Activated naive CD8-positive, alpha-beta T cell treated with anti-CD3 and anti-CD28 coated beads for 36 hours (primary cell): Measurements from ENCODE around the gene NXPE1. TPM values are rescaled to one million over a fixed set of nuclear protein-coding genes. Genes with fewer than 3 reads are reported as not detected.
"Not testable (repeated sequence)": the region's sequence is repeated elsewhere in the genome, so short reads cannot be mapped to it uniquely, and the experiment has no call there.

Source experiments
- DNase-seq: peaks from one replicate; pipeline ENCODE4 v3.0.0; 2021
- H3K27ac Mint-ChIP-seq: one replicate; pipeline ENCODE4 v1.8.0; 2022; ENCODE audit warnings: mild to moderate bottlenecking, moderate library complexity, mixed read lengths
- H3K27me3 Mint-ChIP-seq: one replicate; pipeline ENCODE4 v1.8.0; 2022; ENCODE audit warnings: mild to moderate bottlenecking, mixed read lengths
- H3K36me3 Mint-ChIP-seq: one replicate; pipeline ENCODE4 v1.8.0; 2021; ENCODE audit warnings: mild to moderate bottlenecking, mixed read lengths
- H3K4me1 Mint-ChIP-seq: one replicate; pipeline ENCODE4 v1.8.0; 2021; ENCODE audit warnings: mixed read lengths
- H3K4me3 Mint-ChIP-seq: one replicate; pipeline ENCODE4 v1.8.0; 2022; ENCODE audit warnings: mild to moderate bottlenecking, moderate library complexity, mixed read lengths
- H3K9me3 Mint-ChIP-seq: one replicate; pipeline ENCODE4 v1.8.0; 2022; ENCODE audit warnings: mixed read lengths
- total RNA-seq, 2 experiments: library from RNA; stranded (reverse); gene quantifications; one replicate each; pipeline ENCODE4 v1.2.3, GENCODE V29; 2021

The NXPE1 gene
- total RNA-seq: not detected

DNA sequence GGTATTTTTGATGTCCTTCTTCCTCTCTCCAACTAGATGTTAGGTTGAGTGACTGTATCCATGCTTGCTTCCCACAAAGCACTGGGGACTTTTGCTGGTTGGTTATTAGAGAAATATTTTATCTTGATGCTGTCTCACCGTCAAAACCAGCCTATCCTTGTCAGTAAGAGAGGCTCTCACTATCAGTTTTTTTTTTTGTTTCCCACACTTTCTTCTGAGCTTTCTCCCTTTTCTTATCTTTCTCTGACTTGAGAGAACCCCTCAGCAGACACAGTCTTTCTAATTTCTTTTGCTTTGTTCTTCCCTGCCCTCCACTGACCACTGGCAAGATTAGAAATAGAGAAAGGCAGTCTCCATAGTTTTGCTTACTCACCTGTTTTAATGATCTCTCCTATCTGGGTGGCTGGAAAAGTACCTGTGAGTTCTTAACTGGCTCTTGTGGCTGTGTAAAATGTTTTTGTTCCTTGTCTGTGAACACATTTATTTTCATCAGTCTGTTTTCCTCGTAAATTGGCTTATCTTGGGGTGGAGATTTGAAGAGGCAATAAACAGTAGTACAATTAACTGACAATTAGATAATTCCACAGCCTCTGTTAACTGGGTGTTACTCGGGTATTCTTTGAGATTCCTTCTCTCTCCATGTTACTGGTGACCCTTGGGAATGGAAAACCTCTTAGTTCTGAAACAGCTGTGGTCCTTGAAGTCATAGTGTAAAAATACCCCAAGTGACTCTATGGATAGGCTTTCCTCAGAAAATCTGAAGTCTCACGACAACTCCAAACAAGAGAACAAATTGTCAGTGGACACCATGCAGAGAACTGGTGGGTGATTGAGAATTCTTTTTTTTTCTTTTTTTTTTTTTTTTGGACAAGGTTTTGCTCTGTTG, at the start of gene NXPE1:
NXPE1 (minus strand) TSS at position 457 of the 886 bp plus-strand sequence. CDS start 8,680 bp downstream, outside the sequence.
- no peak within 1 kb of the TSS for H3K27ac Mint-ChIP-seq

DNA sequence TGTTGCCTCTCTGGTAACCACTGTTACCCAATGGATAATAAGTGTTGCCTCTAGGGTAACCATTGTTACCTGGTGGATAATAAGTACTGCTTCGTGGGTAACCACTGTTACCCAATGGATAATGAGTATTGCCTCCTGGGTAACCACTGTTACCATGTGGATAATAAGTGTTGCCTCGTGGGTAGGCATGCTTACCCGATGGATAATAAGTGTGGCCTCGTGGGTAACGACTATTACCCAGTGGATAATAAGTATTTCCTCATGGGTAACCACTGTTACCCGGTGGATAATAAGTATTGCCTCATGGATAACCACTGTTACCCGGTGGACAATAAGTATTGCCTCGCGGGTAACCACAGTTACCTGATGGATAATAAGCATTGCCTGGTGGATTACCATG, 49.7 kb upstream of the NXPE1 start:
- H3K27me3 Mint-ChIP-seq: no peaks in the 10 kb centered on the region
- no peaks in the 10 kb centered on the region for H3K9me3 Mint-ChIP-seq
- H3K4me1 Mint-ChIP-seq: no peaks in the 10 kb centered on the region
- H3K36me3 Mint-ChIP-seq: no peaks in the 10 kb centered on the region
- H3K27ac Mint-ChIP-seq: no peak overlapping the region
- DNase-seq: no peak
- no peak overlapping the region for H3K4me3 Mint-ChIP-seq

More for the DNA sequence above, at the start of gene NXPE1:
- Mint-ChIP-seq H3K27me3 (peaks cover 6% of the 10 kb centered on the region), H3K4me3 (no peak within 1 kb of the TSS), H3K4me1 (peaks cover 6% of the 10 kb centered on the region), H3K36me3 (no peaks in the 10 kb centered on the region), H3K9me3 (peaks cover 2% of the 10 kb centered on the region)
- DNase-seq: no peak

DNA sequence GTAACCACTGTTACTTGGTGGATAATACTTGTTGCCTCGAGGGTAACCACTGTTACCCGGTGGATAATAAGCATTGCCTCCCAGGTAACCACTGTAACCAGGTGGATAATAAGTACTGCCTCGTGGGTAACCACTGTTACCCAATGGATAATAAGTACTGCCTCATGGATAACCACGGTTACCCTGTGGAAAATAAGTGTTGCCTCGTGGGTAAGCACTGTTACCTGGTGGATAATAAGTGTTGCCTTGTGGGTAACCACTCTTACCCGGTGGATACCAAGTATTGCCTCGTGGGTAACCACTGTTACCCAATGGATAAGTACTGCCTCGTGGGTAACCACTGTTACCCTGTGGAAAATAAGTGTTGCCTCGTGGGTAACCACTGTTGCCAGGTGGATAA, 48.9 kb upstream of the NXPE1 start:
- not testable (repeated sequence) for H3K9me3 Mint-ChIP-seq, H3K27me3 Mint-ChIP-seq, H3K4me1 Mint-ChIP-seq, DNase-seq, H3K4me3 Mint-ChIP-seq, H3K27ac Mint-ChIP-seq, H3K36me3 Mint-ChIP-seq

DNA sequence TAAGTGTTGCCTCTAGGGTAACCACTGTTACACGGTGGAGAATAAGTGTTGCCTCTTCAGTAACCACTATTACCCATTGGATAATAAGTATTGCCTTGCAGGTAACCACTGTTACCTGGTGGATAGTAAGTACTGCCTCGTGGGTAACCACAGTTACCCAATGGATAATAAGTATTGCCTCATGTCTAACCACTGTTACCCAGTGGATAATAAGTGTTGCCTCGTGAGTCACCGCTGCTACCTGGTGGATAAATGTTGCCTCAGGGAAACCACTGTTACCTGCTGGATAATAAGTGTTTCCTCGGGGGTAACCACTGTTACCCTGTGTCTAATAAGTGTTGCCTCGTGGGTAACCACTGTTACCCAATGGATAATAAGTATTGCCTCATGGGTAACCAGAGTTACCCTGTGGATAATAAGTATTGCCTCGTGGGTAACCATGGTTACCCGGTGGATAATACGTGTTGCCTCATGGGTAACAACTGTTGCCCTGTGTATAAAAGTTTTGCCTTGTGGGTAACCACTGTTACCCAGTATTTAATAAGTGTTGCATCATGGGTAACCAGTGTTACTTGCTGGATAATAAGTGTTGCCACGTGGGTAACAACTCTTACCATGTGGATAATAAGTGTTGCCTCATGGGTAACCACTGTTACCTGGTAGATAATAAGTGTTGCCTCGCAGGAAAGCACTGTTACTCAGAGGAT, 48.2 kb upstream of the NXPE1 start:
- DNase-seq: no peak
- no peaks in the 10 kb centered on the region for H3K9me3 Mint-ChIP-seq
- no peak overlapping the region for H3K4me3 Mint-ChIP-seq
- no peaks in the 10 kb centered on the region for H3K27me3 Mint-ChIP-seq
- H3K36me3 Mint-ChIP-seq: no peaks in the 10 kb centered on the region
- H3K27ac Mint-ChIP-seq: no peak overlapping the region
- no peaks in the 10 kb centered on the region for H3K4me1 Mint-ChIP-seq

DNA sequence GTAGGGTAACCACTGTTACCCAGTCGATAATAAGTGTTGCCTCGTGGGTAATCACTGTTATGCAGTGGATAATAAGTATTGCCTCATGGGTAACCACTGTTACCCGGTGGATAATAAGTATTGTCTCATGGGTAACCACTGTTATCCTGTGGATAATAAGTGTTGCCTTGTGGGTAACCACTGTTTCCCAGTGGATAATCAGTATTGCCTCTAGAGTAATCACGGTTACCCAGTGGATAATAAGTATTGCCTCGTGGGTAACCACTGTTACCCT, 47.1 kb upstream of the NXPE1 start:
- H3K27ac Mint-ChIP-seq, H3K27me3 Mint-ChIP-seq, H3K4me1 Mint-ChIP-seq, H3K36me3 Mint-ChIP-seq, DNase-seq, H3K9me3 Mint-ChIP-seq, H3K4me3 Mint-ChIP-seq: not testable (repeated sequence)

DNA sequence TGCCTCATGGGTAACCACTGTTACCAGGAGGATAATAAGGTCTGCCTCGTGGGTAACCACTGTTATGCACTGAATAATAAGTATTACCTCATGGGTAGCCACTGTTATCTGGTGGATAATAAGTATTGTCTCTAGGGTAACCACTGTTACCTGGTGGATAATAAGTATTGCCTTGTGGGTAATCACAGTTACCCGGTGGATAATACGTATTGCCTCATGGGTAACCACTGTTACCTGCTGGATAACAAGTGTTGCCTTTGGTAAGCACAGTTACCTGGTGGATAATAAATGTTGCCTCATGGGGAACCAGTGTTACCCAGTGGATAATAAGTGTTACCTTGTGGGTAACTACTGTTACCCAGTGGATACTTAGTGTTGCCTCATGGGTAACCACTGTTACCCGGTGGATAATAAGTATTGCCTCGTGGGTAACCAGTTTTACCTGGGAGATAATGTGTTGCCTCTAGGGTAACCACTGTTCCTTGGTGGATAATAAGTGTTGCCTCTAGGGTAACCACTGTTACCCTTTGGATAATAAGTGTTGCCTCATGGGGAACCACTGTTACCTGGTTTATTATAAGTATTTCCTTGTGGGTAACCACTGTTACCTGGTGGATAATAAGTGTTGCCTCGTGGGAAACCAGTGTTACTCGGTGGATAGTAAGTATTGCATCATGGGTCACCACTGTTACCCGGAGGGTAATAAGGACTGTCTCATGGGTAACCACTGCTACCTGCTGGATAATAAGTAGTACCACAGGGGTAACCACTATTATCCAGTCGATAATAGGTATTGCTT, 46.5 kb upstream of the NXPE1 start:
- Mint-ChIP-seq H3K4me1 (no peaks in the 10 kb centered on the region), H3K36me3 (no peaks in the 10 kb centered on the region), H3K27me3 (no peaks in the 10 kb centered on the region), H3K9me3 (no peaks in the 10 kb centered on the region), H3K27ac (no peak overlapping the region), H3K4me3 (no peak overlapping the region)
- no peak for DNase-seq

DNA sequence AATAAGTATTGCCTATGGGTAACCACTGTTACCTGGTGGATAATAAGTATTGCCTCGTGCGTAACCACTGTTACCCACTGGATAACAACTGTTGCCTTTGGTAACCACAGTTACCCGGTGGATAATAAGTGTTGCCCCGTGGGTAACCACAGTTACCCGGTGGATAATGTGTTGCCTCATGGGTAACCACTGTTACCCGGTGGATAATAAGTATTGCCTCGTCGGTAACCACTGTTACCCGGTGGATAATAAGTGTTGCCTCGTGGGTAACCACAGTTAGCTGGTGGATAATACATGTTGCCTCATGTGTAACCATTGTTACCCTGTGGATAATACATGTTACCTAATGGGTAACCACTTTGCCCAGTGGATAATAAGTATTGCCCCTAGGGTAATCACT, 45.7 kb upstream of the NXPE1 start:
- Mint-ChIP-seq H3K27ac (no peak overlapping the region), H3K27me3 (no peaks in the 10 kb centered on the region), H3K36me3 (no peaks in the 10 kb centered on the region), H3K4me3 (no peak overlapping the region), H3K4me1 (no peaks in the 10 kb centered on the region), H3K9me3 (no peaks in the 10 kb centered on the region)
- DNase-seq: no peak

DNA sequence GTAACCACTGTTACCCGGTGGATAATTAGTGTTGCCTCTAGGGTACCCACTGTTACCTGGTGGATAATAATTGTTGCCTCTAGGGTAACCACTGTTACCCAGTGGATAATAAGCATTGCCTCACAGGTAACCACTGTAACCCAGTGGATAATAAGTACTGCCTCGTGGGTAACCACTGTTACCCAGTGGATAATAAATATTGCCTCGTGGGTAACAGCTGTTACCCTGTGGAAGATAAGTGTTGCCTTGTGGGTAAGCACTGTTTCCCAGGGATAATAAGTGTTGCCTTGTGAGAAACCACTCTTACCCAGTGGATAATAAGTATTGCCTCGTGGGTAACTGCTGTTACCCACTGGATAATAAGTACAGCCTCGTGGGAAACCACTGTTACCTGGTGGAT, 45.2 kb upstream of the NXPE1 start:
- Mint-ChIP-seq H3K36me3 (no peaks in the 10 kb centered on the region), H3K27me3 (no peaks in the 10 kb centered on the region), H3K27ac (no peak overlapping the region), H3K4me1 (no peaks in the 10 kb centered on the region), H3K4me3 (no peak overlapping the region), H3K9me3 (no peaks in the 10 kb centered on the region)
- DNase-seq: no peak

DNA sequence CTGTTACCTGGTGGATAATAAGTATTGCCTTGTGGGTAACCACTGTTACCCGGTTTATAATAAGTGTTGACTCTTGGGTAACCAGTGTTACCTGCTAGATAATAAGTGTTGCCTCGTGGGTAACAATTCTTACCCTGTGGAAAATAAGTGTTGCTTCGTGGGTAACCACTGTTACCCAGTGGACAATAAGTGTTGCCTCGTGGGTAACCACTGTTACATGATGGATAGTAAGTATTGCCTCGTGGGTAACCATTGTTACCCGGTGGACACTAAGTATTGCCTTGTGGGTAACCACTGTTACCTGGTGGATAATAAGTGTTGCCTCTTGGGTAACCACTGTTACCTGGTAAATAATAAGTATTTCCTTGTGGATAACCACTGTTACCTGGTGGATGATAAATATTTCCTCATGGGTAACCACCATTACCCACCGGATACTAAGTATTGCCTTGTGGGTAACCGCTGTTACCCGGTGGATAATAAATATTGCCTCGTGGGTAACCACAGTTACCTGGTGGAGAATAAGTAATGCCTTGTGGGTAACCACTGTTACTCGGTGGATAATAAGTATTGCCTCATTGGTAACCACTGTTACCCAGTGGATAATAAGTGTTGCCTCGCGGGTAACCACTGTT, 44.6 kb upstream of the NXPE1 start:
- H3K27me3 Mint-ChIP-seq: no peaks in the 10 kb centered on the region
- H3K4me3 Mint-ChIP-seq: no peak overlapping the region
- H3K36me3 Mint-ChIP-seq: no peaks in the 10 kb centered on the region
- no peaks in the 10 kb centered on the region for H3K4me1 Mint-ChIP-seq
- no peak for DNase-seq
- H3K9me3 Mint-ChIP-seq: no peaks in the 10 kb centered on the region
- no peak overlapping the region for H3K27ac Mint-ChIP-seq

DNA sequence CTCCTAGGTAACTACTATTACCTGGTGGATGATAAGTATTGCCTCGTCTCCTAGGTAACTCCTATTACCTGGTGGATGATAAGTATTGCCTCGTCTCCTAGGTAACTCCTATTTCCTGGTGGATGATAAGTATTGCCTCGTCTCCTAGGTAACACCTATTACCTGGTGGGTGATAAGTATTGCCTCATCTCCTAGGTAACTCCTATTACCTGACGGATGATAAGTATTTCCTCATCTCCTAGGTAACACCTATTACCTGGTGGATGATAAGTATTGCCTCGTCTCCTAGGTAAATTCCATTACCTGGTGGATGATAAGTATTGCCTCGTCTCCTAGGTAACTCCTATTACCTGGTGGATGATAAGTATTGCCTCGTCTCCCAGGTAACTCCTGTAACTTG, 43.5 kb upstream of the NXPE1 start:
- DNase-seq, H3K4me3 Mint-ChIP-seq, H3K4me1 Mint-ChIP-seq, H3K27ac Mint-ChIP-seq, H3K27me3 Mint-ChIP-seq, H3K36me3 Mint-ChIP-seq, H3K9me3 Mint-ChIP-seq: not testable (repeated sequence)

DNA sequence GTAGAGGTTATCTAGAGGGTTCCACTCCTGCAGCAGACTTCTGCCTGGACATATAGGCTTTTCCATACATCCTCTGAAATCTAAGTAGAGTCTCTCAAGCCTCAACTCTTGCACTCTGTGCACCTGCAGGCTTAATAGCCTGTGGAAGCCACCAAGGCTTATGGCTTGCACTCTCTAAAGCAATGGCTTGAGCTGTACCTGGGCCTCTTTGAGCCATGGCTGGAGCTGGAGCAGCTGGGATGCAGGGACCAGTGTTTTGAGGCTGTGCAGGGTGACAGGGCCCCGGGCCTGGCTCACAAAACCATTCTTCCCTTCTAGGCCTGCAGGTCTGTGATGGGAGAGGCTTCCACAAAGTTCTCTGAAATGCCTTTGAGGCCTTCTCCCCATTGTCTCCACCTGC, 38.8 kb upstream of the NXPE1 start:
- no peaks in the 10 kb centered on the region for H3K9me3 Mint-ChIP-seq
- no peak overlapping the region for H3K27ac Mint-ChIP-seq

DNA sequence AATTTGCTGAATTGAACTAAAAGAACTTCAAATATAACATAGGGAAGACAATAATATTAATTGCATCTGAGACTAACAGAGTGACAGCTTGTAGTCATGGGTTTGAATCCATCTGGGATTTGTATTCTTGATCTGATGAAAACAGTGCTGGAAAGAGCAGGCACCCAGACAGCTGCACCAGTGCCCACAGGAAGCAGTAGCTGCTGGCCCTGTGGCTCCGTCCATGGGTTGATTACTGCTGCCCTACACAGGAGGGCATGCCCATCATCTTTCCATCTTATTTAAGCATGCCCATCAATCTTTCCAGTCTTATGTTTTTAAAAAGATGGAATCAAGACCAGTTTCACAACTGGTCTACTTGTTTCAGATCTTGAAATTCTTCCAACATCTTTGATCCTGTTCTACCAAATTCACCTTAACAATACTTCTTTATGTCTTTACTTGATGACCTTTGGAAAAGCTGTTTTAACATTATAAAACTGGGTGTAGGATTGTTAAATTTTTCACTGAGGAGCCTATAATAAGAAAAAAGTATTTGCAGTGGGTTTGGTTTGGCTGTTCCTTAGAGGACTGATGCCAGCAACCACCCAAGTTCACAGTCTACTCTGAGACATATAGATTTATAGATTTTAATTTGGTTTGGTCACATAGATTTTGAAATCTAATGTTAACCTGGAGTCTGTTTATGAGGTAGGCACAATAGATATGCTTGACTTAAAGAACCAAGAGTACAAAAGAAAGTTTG, 36.7 kb upstream of the NXPE1 start:
- no peak overlapping the region for H3K4me3 Mint-ChIP-seq
- H3K27me3 Mint-ChIP-seq: peaks cover 3% of the 10 kb centered on the region
- no peaks in the 10 kb centered on the region for H3K4me1 Mint-ChIP-seq
- H3K36me3 Mint-ChIP-seq: no peaks in the 10 kb centered on the region
- H3K9me3 Mint-ChIP-seq: no peaks in the 10 kb centered on the region
- H3K27ac Mint-ChIP-seq: no peak overlapping the region
- DNase-seq: no peak

More for the DNA sequence above, 38.8 kb upstream of the NXPE1 start:
- DNase-seq: no peak
- no peaks in the 10 kb centered on the region for H3K36me3 Mint-ChIP-seq
- H3K4me3 Mint-ChIP-seq: no peak overlapping the region
- no peaks in the 10 kb centered on the region for H3K27me3 Mint-ChIP-seq
- no peaks in the 10 kb centered on the region for H3K4me1 Mint-ChIP-seq

DNA sequence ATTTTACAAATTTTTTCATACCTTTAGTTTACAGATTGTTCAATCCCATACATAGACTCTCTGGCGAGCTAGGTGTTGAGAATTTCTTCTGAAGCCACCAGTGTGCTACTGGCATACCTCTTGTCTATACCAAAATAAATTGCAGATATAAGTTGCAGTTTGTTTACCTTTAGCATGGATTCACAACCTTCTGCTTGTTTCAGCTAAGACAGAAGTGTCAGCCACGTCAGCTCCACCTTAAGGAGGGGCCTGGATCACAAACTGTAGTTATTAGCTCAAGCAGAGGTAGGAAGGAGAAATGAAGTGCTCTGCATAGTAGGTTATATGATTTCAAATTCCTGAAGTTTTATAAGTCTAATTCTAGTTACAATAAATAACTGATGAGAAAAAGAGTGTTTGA, 35.9 kb upstream of the NXPE1 start, which contains the start of gene NXPE4:
NXPE4 (minus strand) TSS at position 216 of the 400 bp plus-strand sequence. CDS start 1,027 bp downstream, outside the sequence.
- Mint-ChIP-seq H3K4me1 (no peaks in the 10 kb centered on the region), H3K4me3 (no peak within 1 kb of the TSS), H3K27ac (no peak within 1 kb of the TSS), H3K9me3 (no peaks in the 10 kb centered on the region), H3K36me3 (no peaks in the 10 kb centered on the region), H3K27me3 (peaks cover 3% of the 10 kb centered on the region)
- DNase-seq: no peak

DNA sequence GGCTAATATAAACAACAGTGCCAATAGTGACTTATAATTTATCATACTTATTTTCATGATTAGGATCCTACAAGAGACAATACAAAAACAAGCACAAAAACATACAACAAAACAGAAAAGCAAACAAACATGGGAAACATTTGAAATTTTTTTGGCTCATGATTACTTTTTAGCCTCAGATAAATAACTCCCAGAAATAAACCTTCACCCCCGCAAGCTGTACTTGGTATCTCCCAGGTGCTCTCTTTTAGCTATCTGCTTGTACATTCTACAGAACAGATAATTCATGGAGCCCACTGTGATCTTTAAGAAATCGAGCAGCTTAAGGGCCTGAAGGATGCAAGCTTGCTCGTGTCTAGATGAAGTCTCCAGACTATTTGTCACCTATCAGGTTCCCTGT, 35.0 kb upstream of the NXPE1 start:
- no peak for DNase-seq

More for the DNA sequence above, 35.0 kb upstream of the NXPE1 start:
- H3K27me3 Mint-ChIP-seq: peaks cover 3% of the 10 kb centered on the region
- H3K27ac Mint-ChIP-seq: no peak overlapping the region
- no peaks in the 10 kb centered on the region for H3K4me1 Mint-ChIP-seq
- H3K9me3 Mint-ChIP-seq: no peaks in the 10 kb centered on the region
- no peaks in the 10 kb centered on the region for H3K36me3 Mint-ChIP-seq
- H3K4me3 Mint-ChIP-seq: no peak overlapping the region
